ENCODE data around the gene DNAJC18.
A peak's percentile ranks its signal among the peaks of the same experiment; 100 is the strongest.
"Not testable (repeated sequence)": the region's sequence is repeated elsewhere in the genome, so short reads cannot be mapped to it uniquely, and the experiment has no call there.

Gene DNAJC18

DNA sequence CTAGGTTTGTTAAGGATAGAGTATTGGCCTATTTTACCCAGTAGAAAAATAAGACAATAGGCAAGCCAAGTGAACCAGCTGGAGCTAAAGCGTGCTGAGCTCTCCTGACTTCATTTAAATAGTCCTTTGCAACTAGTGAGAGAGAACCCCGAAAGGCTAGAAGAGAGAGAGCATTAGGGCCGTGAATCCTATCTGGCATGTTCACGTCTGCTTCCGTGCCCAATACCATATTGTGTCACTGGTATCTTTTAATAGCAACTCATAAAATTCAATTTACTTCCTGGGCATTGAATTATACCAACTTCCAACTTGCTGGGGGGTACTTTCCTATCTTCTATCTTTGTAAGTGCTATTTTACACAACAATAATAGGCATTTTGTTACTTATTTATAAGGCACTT lies 13.8 kb downstream of the DNAJC18 start:
- no peak for DNase-seq

DNA sequence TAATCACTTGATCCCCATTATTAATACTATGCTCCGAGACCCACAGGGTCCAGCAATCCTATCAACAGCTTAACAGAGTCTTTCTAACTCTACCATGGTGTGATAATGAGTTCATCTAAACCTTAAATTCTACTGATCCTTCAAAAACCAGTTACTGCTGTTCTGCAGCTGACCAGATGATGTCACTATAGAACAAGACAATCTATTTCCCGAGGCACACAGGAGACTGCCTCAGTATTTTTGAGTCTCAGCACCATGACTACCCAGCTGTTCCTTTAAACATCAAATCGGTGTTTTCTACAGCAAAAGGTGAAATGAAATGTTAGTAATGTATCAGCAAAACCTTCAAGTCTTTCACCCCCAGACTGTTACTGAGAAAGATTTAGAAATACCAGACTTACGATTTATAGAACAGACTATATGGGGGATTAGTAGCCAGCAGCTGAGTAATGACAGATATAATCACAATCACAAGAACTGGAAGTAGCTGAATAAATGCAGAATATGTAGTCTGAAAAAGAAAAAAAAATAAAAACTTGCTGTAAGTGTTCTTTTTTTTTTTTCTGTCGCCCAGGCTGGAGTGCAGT lies 16.9 kb downstream of the DNAJC18 start:
- peak; percentile 18 to 74 for DNase-seq

DNA sequence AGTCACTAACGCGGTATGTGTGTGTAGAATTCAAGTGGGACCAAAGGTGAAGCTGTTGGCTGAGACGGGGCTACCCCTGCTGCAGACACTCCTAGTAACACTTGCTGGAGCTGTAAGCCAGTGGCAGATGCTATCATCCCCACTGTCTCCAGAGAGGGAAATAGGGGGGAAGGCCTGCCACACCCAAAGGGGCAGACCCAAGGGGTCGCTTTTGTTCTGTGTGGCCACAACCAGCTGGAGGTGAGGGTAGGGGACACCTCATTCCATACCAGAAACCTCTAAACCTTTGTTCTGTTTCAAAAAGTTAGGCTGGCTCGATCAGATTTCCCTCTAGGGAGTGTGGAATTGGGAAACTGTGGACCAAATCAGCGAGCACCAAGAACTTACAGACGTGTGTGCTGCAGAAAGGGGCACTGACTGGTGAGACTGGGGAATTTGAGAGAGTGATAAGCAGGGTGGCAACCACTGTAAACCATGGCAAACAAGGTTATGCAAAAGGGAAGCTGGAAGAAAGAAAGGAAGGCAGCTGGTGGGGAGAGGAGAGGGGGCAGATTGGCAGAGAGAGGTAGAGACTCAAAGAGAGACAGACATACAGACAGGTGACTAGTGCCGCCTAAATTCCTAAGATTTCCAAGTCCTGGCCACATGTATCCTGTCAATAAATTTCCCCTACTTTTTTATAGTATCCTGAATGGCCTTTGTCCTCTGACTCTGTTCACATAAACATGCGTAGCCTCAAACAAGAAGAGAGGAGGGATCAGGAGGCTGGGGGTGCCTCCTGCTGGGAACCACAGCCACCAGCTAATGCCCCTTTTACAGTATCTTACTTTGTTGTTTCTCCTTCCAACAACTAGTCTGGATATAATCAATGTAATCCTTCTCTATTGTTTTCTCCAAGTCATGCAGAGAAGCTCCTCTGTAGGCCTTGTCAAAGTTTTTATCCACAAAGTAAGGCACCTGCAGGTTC lies 19.8 kb downstream of the DNAJC18 start:
- DNase-seq = no peak

DNA sequence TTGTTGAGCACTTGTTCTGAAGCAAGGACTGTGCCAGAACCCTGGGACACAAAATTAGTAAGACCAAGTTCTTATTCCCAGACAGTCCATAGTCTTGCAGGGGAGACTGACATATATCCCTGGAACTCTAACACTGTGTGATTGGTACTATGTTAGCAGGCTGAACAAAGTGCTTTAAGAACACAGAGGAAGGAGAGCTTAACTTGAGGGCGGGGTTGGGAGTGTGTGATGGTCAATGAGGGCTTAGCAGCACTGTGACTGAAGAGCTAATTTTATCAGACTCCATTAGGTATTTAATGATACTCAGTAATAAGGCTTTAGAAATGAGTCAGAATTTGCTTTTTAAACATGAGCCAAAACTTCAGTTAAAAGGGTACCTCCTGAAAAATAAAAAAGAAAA lies 20.5 kb downstream of the DNAJC18 start:
- no peak for DNase-seq

DNA sequence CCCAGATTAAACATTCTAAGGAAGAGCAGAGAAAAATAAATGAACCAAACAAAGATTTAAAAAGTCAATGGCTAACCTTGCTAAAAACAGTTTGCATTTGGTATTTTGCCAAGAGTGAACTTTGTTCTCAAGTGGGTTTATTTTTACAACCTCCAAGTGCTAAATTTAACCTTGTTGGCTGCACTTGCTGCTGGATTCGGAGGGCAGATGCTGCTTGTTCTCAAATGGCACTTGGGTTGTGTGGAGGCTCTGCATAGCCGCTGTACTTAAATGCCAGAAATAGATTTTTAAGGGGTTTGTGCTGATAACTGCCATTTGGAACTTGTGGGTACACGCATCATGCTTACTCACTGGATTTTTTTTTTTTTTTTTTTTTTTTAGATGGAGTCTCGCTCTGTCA lies 22.1 kb downstream of the DNAJC18 start:
- peak in 1 of 2 donors; percentile 27 for DNase-seq

DNA sequence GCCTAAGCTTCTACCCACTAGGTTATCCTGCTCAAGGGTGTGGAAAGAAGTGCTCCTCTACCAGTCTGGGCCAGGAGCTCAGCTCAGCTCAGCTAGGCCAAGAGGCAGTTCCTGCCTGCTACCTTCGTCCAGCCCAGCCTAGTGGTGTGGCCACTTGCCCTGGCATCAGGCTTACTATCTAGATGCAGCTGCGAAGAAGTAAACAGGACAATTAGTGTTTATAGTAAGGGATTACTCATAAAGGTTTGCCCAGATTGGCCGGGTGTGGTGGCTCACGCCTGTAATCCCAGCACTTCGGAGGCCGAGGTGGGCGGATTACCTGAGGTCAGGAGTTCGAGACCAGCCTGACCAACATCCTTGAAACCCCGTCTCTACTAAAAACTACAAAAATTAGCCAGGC lies 22.7 kb downstream of the DNAJC18 start:
- DNase-seq = no peak

DNA sequence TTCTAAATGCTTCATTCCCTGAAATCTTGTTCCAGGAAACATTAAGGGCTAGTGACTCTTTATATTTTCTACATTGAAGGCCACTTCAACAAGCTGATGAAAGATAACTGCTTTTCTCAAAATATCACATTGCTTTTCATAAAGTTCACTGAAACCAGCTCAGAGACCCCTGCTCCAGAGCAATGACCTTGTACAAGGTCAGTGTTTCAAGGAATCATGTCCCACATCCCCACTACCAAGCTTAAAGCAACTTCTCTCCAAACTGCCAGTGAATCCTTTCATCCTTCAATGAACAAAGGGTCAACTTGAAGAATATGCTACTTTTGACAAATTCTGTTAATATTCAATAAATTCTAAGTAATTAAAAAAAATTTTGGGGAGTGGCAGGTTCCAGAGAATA lies 23.5 kb downstream of the DNAJC18 start:
- no peak for DNase-seq

DNA sequence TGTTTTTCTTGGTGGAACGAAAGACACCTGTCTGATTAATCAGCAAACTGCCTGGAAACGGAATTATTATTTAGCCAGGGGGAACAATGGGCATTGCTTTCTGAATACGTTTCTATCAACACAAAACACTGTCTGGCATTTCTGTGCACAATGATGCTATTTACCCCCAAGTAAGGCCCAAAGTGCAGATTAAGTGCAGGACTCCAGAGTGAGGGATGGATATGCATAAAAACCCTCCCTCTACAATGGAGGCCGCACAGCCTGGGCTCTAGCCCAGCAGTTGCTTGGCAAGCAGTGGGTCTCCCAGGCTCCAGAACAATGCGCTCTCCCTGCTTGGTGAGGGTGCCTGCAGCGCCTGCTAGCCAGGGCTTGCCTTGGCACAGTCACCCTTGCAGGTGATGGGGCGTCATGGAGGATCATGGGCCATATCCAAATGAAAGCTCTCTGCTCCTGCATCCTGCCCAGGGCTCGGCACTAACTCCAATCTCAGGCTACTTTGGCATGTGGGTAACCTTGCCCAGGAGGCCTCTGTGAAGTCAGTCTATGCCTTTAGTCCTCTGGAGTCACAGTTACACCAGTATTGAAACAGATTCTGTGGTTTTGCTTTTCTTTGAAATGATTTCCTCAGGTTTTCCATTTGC lies 24.0 kb downstream of the DNAJC18 start:
- peak; percentile 82 to 90 for DNase-seq

DNA sequence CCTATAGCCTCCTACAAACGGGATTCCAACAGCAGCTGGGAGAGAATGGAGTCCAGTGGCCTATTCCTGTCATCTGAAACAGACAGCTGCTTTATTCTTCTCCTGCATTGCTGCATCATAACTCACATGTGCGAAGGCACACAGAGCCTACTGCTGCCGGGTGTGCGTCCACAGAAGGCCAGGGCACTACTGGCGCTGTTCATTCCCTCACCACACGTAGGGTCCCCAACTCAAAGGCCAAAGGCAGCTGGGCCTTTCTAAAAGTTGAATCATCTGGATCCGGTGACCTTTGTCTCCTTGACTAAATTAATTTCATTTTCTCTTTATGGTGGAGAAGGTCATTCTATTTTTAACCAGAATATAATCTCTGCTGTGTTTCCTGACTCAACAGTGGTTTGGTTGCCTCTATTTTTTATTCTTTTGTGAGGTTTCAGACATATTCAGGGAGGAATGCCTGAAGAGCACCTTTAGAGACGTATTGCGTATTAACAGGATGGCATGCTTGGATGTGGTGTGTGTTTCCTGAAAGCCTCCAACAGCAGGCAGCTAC lies 24.7 kb downstream of the DNAJC18 start:
- DNase-seq = peak; percentile 26 to 43

DNA sequence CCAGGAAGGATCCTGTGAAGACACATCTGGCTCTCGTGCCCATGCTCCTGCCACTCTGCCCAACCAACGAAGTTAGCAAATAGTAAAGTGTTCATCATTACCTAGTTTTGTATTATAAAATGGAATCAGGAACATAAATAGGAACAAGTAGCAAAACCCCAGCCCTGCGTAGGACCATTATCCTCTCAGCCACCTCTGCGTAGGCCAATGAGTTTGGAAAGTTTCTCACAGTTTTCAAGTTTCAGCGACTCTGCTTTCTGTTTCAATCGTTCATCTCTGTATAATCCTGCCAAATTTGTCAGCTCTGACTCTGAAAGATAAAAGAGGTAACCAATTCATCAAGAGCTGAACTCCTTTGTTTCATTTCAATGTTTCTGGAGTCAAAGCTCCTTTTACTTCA lies 25.4 kb downstream of the DNAJC18 start:
- no peak for DNase-seq

DNA sequence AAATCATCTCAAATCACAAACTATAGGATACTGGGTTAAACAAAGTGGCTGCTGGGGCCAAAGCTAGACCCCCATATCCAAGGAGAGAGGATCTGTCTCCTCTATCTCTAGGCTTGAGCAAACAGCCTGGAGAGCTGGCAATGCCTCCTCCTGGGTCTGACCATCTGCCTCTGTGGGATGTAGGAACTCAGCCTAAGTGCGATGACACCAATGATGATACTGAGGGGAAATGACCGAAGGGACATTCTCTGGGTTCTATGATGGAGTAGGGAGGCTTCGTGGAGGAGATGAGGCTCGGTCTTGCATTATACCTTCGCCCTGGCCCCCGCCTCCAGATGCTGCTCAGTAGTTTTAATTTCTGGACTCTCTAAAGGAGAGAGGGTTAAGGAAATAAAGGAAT lies 26.2 kb downstream of the DNAJC18 start:
- DNase-seq = no peak

DNA sequence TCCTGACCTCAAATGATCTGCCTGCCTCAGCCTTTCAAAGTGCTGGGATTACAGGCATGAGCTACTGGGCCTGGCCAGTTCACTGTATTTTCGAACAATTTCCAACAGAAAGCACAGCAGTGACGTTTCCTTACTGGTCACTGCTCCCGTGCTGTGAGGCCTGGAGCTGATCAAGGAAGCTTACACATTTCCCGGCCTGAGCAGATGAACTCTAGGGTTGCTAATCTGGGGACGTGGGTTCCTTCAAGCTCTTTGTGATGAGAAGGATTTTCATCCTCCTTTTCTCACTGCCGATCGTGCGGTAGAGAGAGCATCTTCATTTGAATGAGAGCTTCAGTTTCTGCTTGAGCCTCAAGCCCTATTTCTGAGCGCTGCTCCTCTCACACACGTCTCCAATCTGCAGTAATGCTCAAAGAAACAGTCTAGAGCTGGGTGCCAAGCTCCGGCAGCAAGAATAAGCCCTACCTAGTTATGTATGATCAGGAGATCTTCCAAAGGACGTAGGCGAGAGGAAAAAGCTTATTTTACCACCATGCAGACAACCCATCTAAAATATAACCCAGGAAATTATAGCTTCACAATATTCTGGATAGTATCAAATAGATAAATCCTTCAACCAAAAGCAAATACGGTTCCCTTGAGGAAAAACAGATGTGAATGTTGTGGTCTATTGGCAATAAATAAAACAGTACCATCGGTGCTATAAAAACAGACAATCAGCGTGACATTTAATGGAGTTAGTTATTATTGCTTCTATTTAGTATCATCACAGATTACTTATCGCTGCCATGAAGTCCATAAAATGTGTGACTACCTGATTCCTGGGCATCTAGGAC lies 28.1 kb downstream of the DNAJC18 start:
- peak in 1 of 2 donors; percentile 40 for DNase-seq

DNA sequence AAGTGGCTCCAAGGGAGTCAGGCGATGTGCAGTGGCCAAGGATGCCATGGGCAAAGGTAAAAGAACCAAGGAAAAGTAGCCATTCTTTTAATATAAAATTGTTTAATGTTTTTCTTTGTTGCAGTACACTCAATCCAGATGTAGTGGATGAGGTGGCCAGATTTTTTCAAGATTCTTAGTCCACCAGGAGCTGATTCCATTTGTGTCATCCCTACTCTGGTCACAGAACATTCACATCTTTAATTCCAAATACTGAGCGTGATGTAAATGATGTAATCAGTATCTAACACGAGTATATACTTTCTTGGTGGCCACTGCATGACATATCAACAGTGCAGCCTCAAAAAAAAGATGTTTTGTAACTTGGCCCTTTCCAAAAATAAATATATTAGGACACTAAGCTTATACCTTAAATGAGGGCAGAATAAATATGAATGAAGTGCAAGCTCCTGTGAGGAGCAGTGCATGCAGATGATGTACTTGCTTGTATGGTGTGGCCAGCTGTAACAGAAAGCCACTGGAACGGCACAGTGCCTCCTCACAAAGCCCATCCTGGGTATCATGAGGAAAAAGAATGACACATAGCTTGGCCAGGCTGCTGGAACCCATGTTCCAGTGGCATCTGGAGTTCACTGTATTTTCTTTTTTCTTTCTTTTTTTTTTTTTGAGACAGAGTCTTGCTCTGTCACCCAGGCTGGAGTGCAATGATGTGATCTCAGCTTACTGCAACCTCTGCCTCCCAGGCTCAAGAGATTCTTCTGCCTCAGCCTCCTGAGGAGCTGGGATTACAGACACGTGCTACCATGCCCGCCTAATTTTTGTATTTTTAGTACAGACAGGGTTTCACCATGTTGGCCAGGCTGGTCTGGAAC lies 29.0 kb downstream of the DNAJC18 start:
- no peak for DNase-seq

DNA sequence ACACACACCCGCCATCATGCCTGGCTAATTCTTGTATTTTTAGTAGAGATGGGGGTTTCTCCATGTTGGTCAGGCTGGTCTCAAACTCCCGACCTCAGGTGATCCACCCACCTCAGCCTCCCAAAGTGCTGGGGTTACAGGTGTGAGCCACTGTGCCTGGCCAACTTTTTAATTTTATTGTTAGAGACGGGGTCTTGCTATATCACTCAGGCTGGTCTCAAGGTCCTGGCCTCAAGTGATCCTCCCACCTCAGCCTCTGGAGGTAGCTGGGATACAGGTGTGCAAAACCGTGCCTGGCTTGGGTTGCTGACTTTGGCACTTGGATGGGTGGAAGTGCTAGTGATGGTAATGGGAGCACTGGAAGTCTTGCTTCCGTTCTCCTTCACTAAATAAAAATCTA lies 30.2 kb downstream of the DNAJC18 start:
- DNase-seq = not testable (repeated sequence)

DNA sequence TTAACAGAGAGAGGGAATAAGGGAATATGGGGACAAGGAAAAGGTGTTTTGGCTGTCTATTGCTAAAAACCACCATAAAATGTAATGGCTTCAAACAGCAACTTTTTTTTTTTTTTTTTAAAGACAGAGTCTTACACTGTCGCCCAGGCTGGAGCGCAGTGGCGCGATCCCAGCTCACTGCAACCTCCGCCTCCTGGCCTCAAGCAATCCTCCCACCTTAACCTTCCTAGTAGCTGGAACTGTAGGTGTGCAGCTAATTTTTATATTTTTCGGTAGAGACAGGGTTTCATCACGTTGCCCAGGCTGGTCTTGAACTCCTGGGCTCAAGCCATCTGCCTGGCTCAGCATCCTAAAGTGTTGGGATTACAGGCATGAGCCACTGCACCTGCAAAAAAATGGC lies 31.1 kb downstream of the DNAJC18 start:
- no peak for DNase-seq

DNA sequence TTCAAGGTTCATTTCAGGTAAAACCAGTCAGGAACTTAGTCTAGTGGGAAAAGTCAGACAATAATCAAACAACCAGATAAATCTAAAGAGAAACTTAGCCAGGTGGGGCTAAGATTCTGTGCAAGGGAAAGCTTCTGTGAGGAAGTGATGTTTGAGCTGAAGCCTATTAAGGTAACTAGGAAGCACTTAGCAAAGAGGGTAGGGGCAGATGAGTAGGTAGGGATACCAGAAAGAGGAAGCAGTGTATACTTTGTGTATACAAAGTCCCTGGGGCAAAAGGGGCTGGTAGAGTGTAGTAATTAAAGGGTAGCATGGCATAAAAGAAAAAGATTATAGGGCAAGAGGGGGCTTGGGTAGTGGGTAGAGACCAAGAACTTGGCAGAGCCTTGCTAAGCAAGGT lies 31.8 kb downstream of the DNAJC18 start:
- DNase-seq = no peak

DNA sequence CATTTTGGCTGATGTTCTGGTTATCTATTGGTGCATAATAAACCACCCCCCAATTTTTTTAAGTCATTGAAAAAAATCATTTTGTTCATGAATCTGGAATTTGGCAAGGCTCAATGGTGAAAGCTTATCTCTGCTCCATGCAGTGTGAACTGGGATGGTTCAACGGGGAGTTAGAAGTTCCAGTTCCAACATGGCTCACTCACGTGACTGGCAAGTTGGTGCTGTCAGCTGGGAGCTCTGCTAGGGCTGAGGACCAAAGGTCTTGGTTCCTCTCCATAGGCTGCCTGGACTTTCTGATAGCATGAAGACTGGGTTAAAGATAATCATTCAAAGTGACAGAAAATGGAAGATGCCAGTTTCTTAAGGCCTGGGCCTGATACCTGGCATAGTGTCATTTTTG lies 32.4 kb downstream of the DNAJC18 start:
- DNase-seq = no peak

DNA sequence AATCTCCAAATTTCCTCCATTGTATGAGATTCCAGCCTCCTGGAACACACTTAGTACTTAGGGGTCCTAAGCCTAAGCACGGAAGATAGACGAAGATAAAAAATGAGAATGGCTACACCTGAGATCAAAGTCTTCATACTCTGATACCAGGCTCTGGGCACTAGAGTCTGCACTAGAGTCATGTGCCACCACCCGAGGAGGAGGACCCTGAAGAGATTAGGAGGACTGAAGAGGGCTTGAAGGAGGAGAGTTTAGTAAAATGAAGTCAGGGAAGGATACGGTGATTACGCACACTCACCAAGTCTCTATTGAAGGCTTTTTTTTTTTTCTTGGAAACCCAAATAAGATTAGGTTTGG lies 34.9 kb downstream of the DNAJC18 start:
- DNase-seq = no peak

DNA sequence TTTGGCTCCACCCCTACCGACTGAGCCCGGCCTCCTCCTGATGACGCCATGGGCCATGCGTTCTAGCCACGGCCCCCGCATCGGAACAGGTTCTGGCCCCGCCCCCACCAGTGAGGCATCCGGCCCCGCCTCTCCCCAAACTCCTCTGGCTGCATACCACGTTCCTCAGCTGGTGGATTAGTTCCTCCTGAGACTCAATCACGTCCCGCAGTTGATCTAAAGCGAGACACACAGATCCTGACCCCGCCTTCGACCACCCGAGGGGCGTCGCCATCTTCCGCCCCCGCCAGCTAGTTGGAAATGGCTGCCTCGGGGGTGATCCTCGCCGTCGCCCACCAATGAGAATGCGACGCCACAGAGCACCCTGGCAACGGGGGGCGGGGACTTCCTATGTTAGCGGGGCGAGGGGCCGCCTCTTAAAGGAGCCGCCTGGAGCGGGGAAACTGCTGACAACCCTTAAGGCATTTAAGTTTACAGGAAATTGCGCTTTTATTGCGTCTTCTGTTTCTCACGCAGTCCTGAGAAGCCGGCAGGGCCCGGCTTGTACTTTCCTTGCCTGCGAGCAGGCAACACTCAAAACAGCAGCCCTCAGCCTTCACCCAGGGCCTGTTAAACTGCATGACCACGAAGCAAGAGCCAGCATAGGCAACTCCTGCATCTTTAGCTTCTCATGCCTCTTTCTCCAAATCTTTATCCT lies 35.4 kb downstream of the DNAJC18 start, which contains the start of gene SPATA24:
TSS of gene SPATA24 (minus strand) at position 303 of the 697 bp plus-strand sequence. CDS start at position 274, 29 bp downstream.
- DNase-seq = peak; percentile 94 to 98

DNA sequence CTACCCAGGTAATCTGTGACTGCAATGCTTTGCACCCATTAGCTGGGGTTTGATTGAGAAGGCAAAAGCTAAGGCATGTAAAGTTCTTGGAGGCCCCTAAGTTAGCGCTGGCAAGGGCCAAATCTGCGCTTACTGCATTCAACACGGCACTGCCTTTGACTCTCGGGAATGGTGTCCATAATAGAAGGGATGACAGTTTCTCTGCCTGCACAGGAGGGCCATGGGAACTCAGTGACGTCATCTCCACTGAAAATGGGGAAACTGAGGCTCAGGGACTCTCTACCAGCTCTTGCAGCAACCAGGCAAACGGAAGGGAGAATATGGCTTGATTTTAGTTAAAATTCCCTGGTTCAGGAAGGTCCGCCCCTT lies 35.9 kb downstream of the DNAJC18 start:
- no peak for DNase-seq
